Vagina (tissue), 2 donors: Measurements from ENCODE around the gene UMPS.

ENCODE experiments used
- CTCF ChIP-seq, 3 experiments: fragments of 450-650 bp in 2 of 3; fragments of 200-600 bp in 1 of 3; sonication (generic) in 1 of 3; IDR thresholded peaks; one replicate each; pipeline ENCODE4 v1.5.1; 2017 to 2019; ENCODE audit warnings: antibody characterized with exemption in 3 of 3, mild to moderate bottlenecking in 2 of 3, moderate library complexity in 2 of 3
- POLR2A ChIP-seq, 2 donors: fragments of 450-650 bp; IDR thresholded peaks; one replicate each; pipeline ENCODE4 v1.6.1; 2017; ENCODE audit warnings: antibody characterized with exemption in 2 of 2, mild to moderate bottlenecking in 2 of 2, moderate library complexity in 2 of 2

GRCh38 chr3:124769462-124769861 lies 39.2 kb downstream of the UMPS start:
- TF ChIP-seq CTCF (IDR thresholded peaks at IDR 0.05) (no peak), POLR2A (IDR thresholded peaks at IDR 0.05) (no peak)
